Activated CD4-positive, alpha-beta T cell treated with anti-CD3 and anti-CD28 coated beads, Interleukin-10, Interleukin-2, amounts not matched to agents 100 ng/mL and 50 ng/mL, durations not matched to agents 16 hours and 8 hours (primary cell): ENCODE results near the gene DNAJC25.

ENCODE experiments used
- DNase-seq: peaks from one replicate; pipeline ENCODE4 v3.0.0-alpha.2; 2020

DNAJC25 gene

GRCh38 chr9:111674319-111674718, 43.2 kb downstream of the DNAJC25 start:
- no peak for DNase-seq

DNA sequence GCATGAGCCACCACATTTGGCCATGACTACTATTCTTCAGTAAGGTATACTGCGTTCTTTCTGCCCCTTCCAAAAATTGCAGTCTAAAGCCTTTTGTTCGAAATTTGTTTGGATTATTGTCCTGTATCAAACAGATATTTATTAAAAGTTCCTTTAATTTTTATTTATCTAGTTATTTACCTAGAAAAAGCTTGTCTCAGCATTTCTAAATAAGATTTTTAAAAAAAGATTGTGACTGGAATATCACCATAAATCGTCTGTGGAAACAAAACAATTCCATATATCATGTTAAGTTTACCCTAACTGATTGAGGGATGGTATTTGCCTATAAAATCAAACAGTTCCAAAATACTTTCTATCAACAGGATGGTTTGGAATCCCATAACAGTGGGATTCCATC, 45.0 kb downstream of the DNAJC25 start:
- no peak for DNase-seq

GRCh38 chr9:111678293-111678692, 47.2 kb downstream of the DNAJC25 start:
- DNase-seq = no peak

DNA sequence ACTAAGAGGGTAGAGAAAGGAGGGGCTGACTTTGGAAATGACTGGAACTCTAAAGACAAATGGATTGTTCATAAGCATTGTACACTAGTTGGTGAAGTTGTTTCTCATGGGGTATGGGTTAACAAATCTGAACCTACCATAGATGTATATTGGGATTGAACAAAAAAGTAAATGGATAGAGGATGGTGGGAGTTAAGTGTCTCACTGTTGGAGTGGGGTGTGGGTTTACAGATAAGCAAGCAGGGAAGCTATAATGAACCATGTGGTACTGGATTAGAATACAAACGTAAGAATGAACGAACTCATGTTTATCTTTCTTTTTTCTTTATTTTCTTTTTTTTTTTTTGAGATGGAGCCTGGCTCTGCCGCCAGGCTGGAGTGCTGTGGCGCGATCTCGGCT, 48.1 kb downstream of the DNAJC25 start:
- no peak for DNase-seq

DNA sequence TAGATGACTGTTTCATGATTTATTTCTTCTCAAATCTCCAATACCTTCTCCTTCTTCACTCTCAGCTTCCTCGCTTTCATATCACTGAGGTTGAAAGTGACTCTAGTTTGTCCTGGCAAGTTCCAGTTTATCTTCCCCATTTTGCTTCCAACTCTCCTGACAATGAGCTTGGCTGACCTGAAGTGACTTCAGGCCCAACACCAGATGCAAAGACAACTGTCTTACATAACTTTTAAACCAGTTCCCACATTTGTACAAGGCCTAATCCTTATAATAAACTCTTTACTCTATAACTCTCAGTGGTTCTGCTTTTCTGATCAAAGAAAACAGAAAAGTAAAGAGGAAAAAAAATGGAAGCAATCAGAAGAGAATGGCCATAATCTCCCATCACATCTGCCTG, 52.3 kb downstream of the DNAJC25 start:
- no peak for DNase-seq

- peak; percentile 14 for DNase-seq
Measured at GRCh38 chr9:111691672-111692329, 60.7 kb downstream of the DNAJC25 start.

- no peak for DNase-seq
Measured at GRCh38 chr9:111696796-111697195, 65.7 kb downstream of the DNAJC25 start.

DNA sequence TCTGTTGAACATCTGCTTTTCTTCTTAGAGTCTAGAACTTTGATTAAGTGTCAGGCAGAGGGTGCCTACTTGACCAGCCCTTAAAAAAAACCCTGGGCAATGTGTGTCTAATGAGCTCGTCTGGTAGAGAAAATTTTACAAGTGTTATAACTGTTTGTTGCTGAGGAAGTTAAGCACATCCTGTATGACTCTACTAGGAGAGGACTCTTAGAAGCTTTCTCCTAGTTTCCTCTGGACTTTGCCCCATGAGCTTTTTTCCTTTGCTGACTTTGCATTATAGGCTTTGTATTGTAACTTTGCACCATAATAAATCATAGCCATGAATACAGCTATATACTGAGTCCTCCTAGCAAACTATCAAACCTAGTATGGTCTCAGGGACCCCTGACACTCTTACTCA, 69.6 kb downstream of the DNAJC25 start:
- no peak for DNase-seq
